ENCODE measurements around the gene PAQR3.
"Not testable (repeated sequence)": the region's sequence is repeated elsewhere in the genome, so short reads cannot be mapped to it uniquely, and the experiment has no call there.

The PAQR3 gene

GRCh38 chr4:78922207-78922606 is 17.0 kb downstream of the PAQR3 start:
- no peaks in the 10 kb centered on the region for H3K36me3 ChIP-seq (ENCODE audit: insufficient read depth)
- no peaks in the 10 kb centered on the region for H4K20me1 ChIP-seq (ENCODE audit: insufficient read depth)
- TF ChIP-seq, protein P1, sequence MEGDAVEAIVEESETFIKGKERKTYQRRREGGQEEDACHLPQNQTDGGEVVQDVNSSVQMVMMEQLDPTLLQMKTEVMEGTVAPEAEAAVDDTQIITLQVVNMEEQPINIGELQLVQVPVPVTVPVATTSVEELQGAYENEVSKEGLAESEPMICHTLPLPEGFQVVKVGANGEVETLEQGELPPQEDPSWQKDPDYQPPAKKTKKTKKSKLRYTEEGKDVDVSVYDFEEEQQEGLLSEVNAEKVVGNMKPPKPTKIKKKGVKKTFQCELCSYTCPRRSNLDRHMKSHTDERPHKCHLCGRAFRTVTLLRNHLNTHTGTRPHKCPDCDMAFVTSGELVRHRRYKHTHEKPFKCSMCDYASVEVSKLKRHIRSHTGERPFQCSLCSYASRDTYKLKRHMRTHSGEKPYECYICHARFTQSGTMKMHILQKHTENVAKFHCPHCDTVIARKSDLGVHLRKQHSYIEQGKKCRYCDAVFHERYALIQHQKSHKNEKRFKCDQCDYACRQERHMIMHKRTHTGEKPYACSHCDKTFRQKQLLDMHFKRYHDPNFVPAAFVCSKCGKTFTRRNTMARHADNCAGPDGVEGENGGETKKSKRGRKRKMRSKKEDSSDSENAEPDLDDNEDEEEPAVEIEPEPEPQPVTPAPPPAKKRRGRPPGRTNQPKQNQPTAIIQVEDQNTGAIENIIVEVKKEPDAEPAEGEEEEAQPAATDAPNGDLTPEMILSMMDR (conservative IDR thresholded peaks at IDR 0.05; ENCODE audit: low read depth, low read length) = no peak
- no peaks in the 10 kb centered on the region for H3K27me3 ChIP-seq (ENCODE audit: insufficient read depth, low read depth)
- H3K4me3 ChIP-seq (IDR thresholded peaks at IDR 0.05; ENCODE audit: insufficient read depth, low read depth, low read length) = no peak overlapping the region
- H2AFZ ChIP-seq (ENCODE audit: low read depth) = no peak overlapping the region
- H3K27ac ChIP-seq = no peak overlapping the region
- no peak overlapping the region for H3K4me2 ChIP-seq
- H3K9ac ChIP-seq = no peak overlapping the region
- H3K4me1 ChIP-seq (ENCODE audit: low read depth, poor library complexity, severe bottlenecking) = peaks cover 6% of the 10 kb centered on the region
- H3K79me2 ChIP-seq (ENCODE audit: insufficient read depth, low read depth) = no peaks in the 10 kb centered on the region

DNA sequence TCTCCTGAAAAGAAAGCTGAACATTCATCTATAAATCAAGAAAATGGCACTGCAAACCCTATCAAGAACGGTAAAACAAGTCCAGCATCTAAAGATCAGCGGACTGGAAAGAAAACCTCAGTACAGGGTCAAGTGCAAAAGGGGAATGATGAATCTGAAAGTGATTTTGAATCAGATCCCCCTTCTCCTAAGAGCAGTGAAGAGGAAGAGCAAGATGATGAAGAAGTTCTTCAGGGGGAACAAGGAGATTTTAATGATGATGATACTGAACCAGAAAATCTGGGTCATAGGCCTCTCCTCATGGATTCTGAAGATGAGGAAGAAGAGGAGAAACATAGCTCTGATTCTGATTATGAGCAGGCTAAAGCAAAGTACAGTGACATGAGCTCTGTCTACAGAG is 28.6 kb downstream of the PAQR3 start:
- Histone ChIP-seq H4K20me1 (ENCODE audit: insufficient read depth) (no peaks in the 10 kb centered on the region), H3K4me2 (no peak overlapping the region), H3K27me3 (ENCODE audit: insufficient read depth, low read depth) (no peaks in the 10 kb centered on the region), H3K27ac (no peak overlapping the region), H2AFZ (ENCODE audit: low read depth) (no peak overlapping the region), H3K4me3 (IDR thresholded peaks at IDR 0.05; ENCODE audit: insufficient read depth, low read depth, low read length) (no peak overlapping the region), H3K9ac (no peak overlapping the region), H3K79me2 (ENCODE audit: insufficient read depth, low read depth) (no peaks in the 10 kb centered on the region), H3K36me3 (ENCODE audit: insufficient read depth) (no peaks in the 10 kb centered on the region), H3K4me1 (ENCODE audit: low read depth, poor library complexity, severe bottlenecking) (no peaks in the 10 kb centered on the region)
- TF ChIP-seq, protein P1 (conservative IDR thresholded peaks at IDR 0.05; ENCODE audit: low read depth, low read length) = no peak

GRCh38 chr4:78908974-78909373 is 30.3 kb downstream of the PAQR3 start:
- H4K20me1 ChIP-seq (ENCODE audit: insufficient read depth); H3K79me2 ChIP-seq (ENCODE audit: insufficient read depth, low read depth); H2AFZ ChIP-seq (ENCODE audit: low read depth); H3K4me3 ChIP-seq (IDR thresholded peaks at IDR 0.05; ENCODE audit: insufficient read depth, low read depth, low read length); H3K27me3 ChIP-seq (ENCODE audit: insufficient read depth, low read depth); H3K27ac ChIP-seq; H3K36me3 ChIP-seq (ENCODE audit: insufficient read depth); H3K4me2 ChIP-seq; H3K9ac ChIP-seq; H3K4me1 ChIP-seq (ENCODE audit: low read depth, poor library complexity, severe bottlenecking): not testable (repeated sequence)

GRCh38 chr4:78907638-78908037 is 31.6 kb downstream of the PAQR3 start:
- TF ChIP-seq, protein P1 (conservative IDR thresholded peaks at IDR 0.05; ENCODE audit: low read depth, low read length) = no peak
- Histone ChIP-seq H3K27me3 (ENCODE audit: insufficient read depth, low read depth) (no peaks in the 10 kb centered on the region), H3K27ac (no peak overlapping the region), H3K4me2 (no peak overlapping the region), H3K4me1 (ENCODE audit: low read depth, poor library complexity, severe bottlenecking) (no peaks in the 10 kb centered on the region), H2AFZ (ENCODE audit: low read depth) (no peak overlapping the region), H3K79me2 (ENCODE audit: insufficient read depth, low read depth) (no peaks in the 10 kb centered on the region), H3K36me3 (ENCODE audit: insufficient read depth) (no peaks in the 10 kb centered on the region), H3K9ac (no peak overlapping the region), H3K4me3 (IDR thresholded peaks at IDR 0.05; ENCODE audit: insufficient read depth, low read depth, low read length) (no peak overlapping the region), H4K20me1 (ENCODE audit: insufficient read depth) (no peaks in the 10 kb centered on the region)

GRCh38 chr4:78904143-78904542 is 35.1 kb downstream of the PAQR3 start:
- Histone ChIP-seq H2AFZ (ENCODE audit: low read depth) (no peak overlapping the region), H3K36me3 (ENCODE audit: insufficient read depth) (no peaks in the 10 kb centered on the region), H3K4me3 (IDR thresholded peaks at IDR 0.05; ENCODE audit: insufficient read depth, low read depth, low read length) (no peak overlapping the region), H3K4me2 (no peak overlapping the region), H3K9ac (no peak overlapping the region), H4K20me1 (ENCODE audit: insufficient read depth) (no peaks in the 10 kb centered on the region), H3K4me1 (ENCODE audit: low read depth, poor library complexity, severe bottlenecking) (no peaks in the 10 kb centered on the region), H3K27ac (no peak overlapping the region), H3K79me2 (ENCODE audit: insufficient read depth, low read depth) (no peaks in the 10 kb centered on the region), H3K27me3 (ENCODE audit: insufficient read depth, low read depth) (no peaks in the 10 kb centered on the region)
- TF ChIP-seq, protein P1 (conservative IDR thresholded peaks at IDR 0.05; ENCODE audit: low read depth, low read length) = no peak

Measured in KMS-11 (cell line).